Measurements from ENCODE around the gene GSX2. TPM values are rescaled to one million over a fixed set of nuclear protein-coding genes. Genes with fewer than 3 reads are reported as not detected.

GSX2 gene
- total and polyA plus RNA-seq, 2 experiments from 2014 or later: not detected

- TF ChIP-seq EZH2 (IDR thresholded peaks at IDR 0.05; ENCODE audit: insufficient read depth, poor library complexity, severe bottlenecking) (peak; percentile 38), EZH2phosphoT487 (IDR thresholded peaks at IDR 0.05; ENCODE audit: insufficient read depth, low read depth) (no peak)
- in situ Hi-C loops (cut with MboI): no loop called here
- Histone ChIP-seq H2AFZ (no peak overlapping the region), H3K4me2 (ENCODE audit: unreplicated experiment) (peak overlapping the region; percentile 84), H3K4me1 (ENCODE audit: insufficient read depth) (no peaks in the 10 kb centered on the region), H3K9me2 (ENCODE audit: insufficient read depth) (no peaks in the 10 kb centered on the region), H3K36me3 (ENCODE audit: low read depth) (no peaks in the 10 kb centered on the region), H3F3A (ENCODE audit: insufficient read depth) (peaks cover 5% of the 10 kb centered on the region; the same call in 1 of the 2 replicates), H3K79me2 (ENCODE audit: insufficient read depth) (no peaks in the 10 kb centered on the region), H3K4me3 (peak overlapping the region; percentile 67), H3K27me3 (replicated peaks; ENCODE audit: insufficient read depth) (peaks cover 22% of the 10 kb centered on the region), H4K20me1 (ENCODE audit: insufficient read depth) (no peaks in the 10 kb centered on the region), H3K9ac (no peak overlapping the region), H3K9me3 (ENCODE audit: low read depth) (no peaks in the 10 kb centered on the region), H3K27ac (no peak overlapping the region)
- 80 to 83% methylated on average over 43 to 50 of the region's 50 CpGs for WGBS, 2 experiments (ENCODE audit: low coverage in 1 of 2, low lambda C conversion rate in 2 of 2, missing lambda C conversion rate in 2 of 2)
- no peak for DNase-seq
These were observed 1.5 kb downstream of the GSX2 start for GRCh38 chr4:54101190-54102041.

- Histone ChIP-seq H3K4me1 (ENCODE audit: insufficient read depth) (no peaks in the 10 kb centered on the region), H3K36me3 (ENCODE audit: low read depth) (no peaks in the 10 kb centered on the region), H3K4me2 (ENCODE audit: unreplicated experiment) (no peak overlapping the region), H3K4me3 (no peak overlapping the region), H3K79me2 (ENCODE audit: insufficient read depth) (no peaks in the 10 kb centered on the region), H3K9me3 (ENCODE audit: low read depth) (no peaks in the 10 kb centered on the region), H3K9me2 (ENCODE audit: insufficient read depth) (no peaks in the 10 kb centered on the region), H3K27ac (no peak overlapping the region), H4K20me1 (ENCODE audit: insufficient read depth) (no peaks in the 10 kb centered on the region), H3K27me3 (replicated peaks; ENCODE audit: insufficient read depth) (peaks cover 22% of the 10 kb centered on the region), H2AFZ (no peak overlapping the region; the same call in 1 of the 2 replicates), H3K9ac (no peak overlapping the region), H3F3A (ENCODE audit: insufficient read depth) (peaks cover 5% of the 10 kb centered on the region; the same call in 1 of the 2 replicates)
- in situ Hi-C loops (cut with MboI): no loop called here
- 88% methylated on average over 6 of the region's 6 CpGs for WGBS, 2 experiments (ENCODE audit: low coverage in 1 of 2, low lambda C conversion rate in 2 of 2, missing lambda C conversion rate in 2 of 2)
- no peak for DNase-seq
- TF ChIP-seq EZH2 (IDR thresholded peaks at IDR 0.05; ENCODE audit: insufficient read depth, poor library complexity, severe bottlenecking) (no peak), EZH2phosphoT487 (IDR thresholded peaks at IDR 0.05; ENCODE audit: insufficient read depth, low read depth) (no peak)
These were observed 2.7 kb downstream of the GSX2 start for GRCh38 chr4:54102531-54103106.

- Histone ChIP-seq H3K36me3 (ENCODE audit: low read depth) (no peaks in the 10 kb centered on the region), H3K4me1 (ENCODE audit: insufficient read depth) (no peaks in the 10 kb centered on the region), H3K9me2 (ENCODE audit: insufficient read depth) (no peaks in the 10 kb centered on the region), H3K79me2 (ENCODE audit: insufficient read depth) (no peaks in the 10 kb centered on the region), H2AFZ (peak overlapping the region; percentile 70), H4K20me1 (ENCODE audit: insufficient read depth) (no peaks in the 10 kb centered on the region), H3K4me2 (ENCODE audit: unreplicated experiment) (peak overlapping the region; percentile 42), H3F3A (ENCODE audit: insufficient read depth) (peaks cover 5% of the 10 kb centered on the region; the same call in 1 of the 2 replicates), H3K4me3 (peak overlapping the region; percentile 33; the same call in 1 of the 2 replicates), H3K9ac (peak overlapping the region; percentile 18; the same call in 1 of the 2 replicates), H3K27ac (no peak overlapping the region), H3K9me3 (ENCODE audit: low read depth) (no peaks in the 10 kb centered on the region), H3K27me3 (replicated peaks; ENCODE audit: insufficient read depth) (peaks cover 22% of the 10 kb centered on the region)
- no peak for DNase-seq
- TF ChIP-seq EZH2 (IDR thresholded peaks at IDR 0.05; ENCODE audit: insufficient read depth, poor library complexity, severe bottlenecking) (no peak), EZH2phosphoT487 (IDR thresholded peaks at IDR 0.05; ENCODE audit: insufficient read depth, low read depth) (no peak)
- WGBS, 2 experiments (ENCODE audit: low coverage in 1 of 2, low lambda C conversion rate in 2 of 2, missing lambda C conversion rate in 2 of 2): 67 to 79% methylated on average over 8 of the region's 8 CpGs
- in situ Hi-C loops (cut with MboI): no loop called here
These were observed 3.2 kb downstream of the GSX2 start for GRCh38 chr4:54103190-54103574.

GRCh38 chr4:54104907-54105306 lies 4.9 kb downstream of the GSX2 start:
- no peak overlapping the region for H3K27ac ChIP-seq
- no peak overlapping the region for H2AFZ ChIP-seq
- in situ Hi-C loops (cut with MboI): no loop called here
- TF ChIP-seq EZH2 (IDR thresholded peaks at IDR 0.05; ENCODE audit: insufficient read depth, poor library complexity, severe bottlenecking): no peak
- no peak for TF ChIP-seq EZH2phosphoT487 (IDR thresholded peaks at IDR 0.05; ENCODE audit: insufficient read depth, low read depth)
- DNase-seq: no peak
- no peak overlapping the region for H3K4me2 ChIP-seq (ENCODE audit: unreplicated experiment)
- no peak overlapping the region for H3K4me3 ChIP-seq
- H3F3A ChIP-seq (ENCODE audit: insufficient read depth): no peaks in the 10 kb centered on the region
- H3K27me3 ChIP-seq (replicated peaks; ENCODE audit: insufficient read depth): peaks cover 9% of the 10 kb centered on the region; the same call in 1 of the 2 replicates
- no peak overlapping the region for H3K9ac ChIP-seq
- 100% methylated on average over 1 of the region's 1 CpG for WGBS, 2 experiments (ENCODE audit: low coverage in 1 of 2, low lambda C conversion rate in 2 of 2, missing lambda C conversion rate in 2 of 2)
- no peaks in the 10 kb centered on the region for H3K9me2 ChIP-seq (ENCODE audit: insufficient read depth)
- H3K79me2 ChIP-seq (ENCODE audit: insufficient read depth): no peaks in the 10 kb centered on the region
- H3K4me1 ChIP-seq (ENCODE audit: insufficient read depth): no peaks in the 10 kb centered on the region
- H3K36me3 ChIP-seq (ENCODE audit: low read depth): no peaks in the 10 kb centered on the region
- no peaks in the 10 kb centered on the region for H4K20me1 ChIP-seq (ENCODE audit: insufficient read depth)
- H3K9me3 ChIP-seq (ENCODE audit: low read depth): no peaks in the 10 kb centered on the region

All from GM23248 (cell line).